NCI-H2227 (cell line): ENCODE results near the gene RAN.
"Not testable (repeated sequence)": the region's sequence is repeated elsewhere in the genome, so short reads cannot be mapped to it uniquely, and the experiment has no call there.

ENCODE experiments used
- DNase-seq: peaks from one replicate; lab custom pipeline; 2025; ENCODE audit not compliant: unreplicated experiment; lab: John Stamatoyannopoulos, UW

Gene RAN

GRCh38 chr12:130877333-130877732 lies 5.5 kb downstream of the RAN start:
- DNase-seq: no peak

- no peak for DNase-seq
Measured at GRCh38 chr12:130878193-130879185, 6.6 kb downstream of the RAN start.

- no peak for DNase-seq
Measured at GRCh38 chr12:130879212-130879686, 7.4 kb downstream of the RAN start.

- DNase-seq: no peak
Measured at GRCh38 chr12:130879781-130880389, 8.0 kb downstream of the RAN start.

GRCh38 chr12:130880411-130880885 lies 8.6 kb downstream of the RAN start:
- no peak for DNase-seq

DNA sequence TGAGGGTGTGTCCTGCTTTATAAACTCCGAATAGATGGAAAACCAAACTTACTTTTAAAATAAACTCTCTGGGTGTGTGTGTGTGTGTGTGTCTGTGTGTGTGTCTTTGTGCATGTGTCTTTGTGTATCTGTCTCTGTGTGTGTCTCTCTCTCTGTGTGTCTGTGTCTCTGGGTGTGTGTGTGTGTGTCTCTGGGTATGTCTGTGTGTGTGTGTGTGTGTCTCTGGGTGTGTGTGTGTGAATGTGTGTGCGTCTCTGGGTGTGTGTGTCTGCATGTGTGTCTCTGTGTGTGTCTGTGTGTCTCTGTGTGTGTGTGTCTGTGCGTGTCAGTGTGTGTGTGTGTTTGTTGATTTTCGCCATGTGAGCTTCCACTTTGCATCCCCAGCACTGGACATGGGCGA lies 9.2 kb downstream of the RAN start:
- DNase-seq: no peak

DNA sequence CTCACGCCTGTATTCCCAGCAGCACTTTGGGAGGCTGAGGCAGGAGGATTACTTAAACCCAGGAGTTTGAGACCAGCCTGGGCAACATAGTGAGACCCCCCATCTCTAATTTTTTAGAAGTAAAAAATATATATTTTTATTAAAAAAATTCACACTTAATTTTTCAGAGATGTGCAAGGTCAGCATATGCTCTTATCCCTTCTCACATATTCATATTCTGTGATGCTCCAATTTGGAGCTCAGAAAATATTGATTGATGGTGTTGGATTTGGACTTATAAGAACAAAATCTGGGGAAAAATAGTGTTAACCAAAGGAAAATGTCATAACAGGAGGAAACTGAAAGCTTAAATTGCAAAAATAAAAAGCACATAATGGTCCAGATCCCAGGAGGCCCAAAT lies 9.7 kb downstream of the RAN start:
- DNase-seq: no peak

DNA sequence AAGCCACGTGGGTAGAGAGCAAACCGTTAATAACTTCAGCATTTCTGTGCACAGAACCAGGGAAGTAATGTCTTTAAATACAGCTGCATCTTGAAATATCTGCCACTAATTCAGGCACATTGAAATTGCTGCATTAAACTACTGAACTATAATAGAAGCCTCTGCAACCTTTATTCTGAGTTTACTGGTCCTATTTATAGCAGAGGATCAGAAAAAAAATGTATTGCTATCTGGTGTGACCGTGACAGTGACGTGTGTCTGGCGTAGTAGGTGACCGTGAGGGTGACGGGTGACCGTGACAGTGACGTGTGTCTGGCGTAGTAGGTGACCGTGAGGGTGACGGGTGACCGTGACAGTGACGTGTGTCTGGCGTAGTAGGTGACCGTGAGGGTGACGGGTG lies 15.3 kb downstream of the RAN start:
- not testable (repeated sequence) for DNase-seq

DNA sequence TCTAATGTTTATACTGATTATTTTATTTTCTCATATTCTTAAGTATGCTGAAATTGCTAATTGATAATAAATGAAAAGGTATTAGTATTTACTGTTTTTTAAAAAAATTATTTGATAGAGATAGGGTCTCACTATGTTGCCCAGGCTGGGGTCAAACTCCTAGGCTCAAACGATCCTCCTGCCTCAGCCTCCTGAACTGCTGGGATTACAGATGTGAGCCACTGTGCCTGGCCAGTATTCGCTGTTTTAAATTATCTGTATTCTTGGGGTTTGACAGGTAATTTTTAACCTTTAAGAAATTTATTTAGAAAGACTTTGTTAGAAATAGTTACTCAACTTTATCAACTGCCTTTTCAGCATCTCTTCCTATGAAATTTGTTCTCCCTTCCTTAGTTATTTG lies 32.2 kb downstream of the RAN start:
- no peak for DNase-seq

DNA sequence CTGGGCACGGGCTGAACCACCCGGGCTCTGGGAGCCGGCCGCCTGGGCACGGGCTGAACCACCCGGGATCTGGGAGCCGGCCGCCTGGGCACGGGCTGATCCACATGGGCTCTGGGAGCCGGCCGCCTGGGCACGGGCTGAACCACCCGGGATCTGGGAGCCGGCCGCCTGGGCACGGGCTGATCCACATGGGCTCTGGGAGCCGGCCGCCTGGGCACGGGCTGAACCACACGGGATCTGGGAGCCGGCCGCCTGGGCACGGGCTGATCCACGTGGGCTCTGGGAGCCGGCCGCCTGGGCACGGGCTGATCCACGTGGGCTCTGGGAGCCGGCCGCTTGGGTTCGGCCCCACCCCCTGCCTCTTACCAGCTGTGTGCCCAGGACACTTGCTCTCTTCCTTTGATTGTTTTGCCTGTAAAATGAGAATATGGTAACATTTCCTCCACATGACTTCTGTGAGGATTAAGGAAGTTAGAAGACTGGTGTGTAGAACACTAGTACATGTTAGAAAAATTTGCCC lies 33.1 kb downstream of the RAN start:
- DNase-seq: not testable (repeated sequence)

- no peak for DNase-seq
Measured at GRCh38 chr12:130909111-130909510, 37.2 kb downstream of the RAN start.

DNA sequence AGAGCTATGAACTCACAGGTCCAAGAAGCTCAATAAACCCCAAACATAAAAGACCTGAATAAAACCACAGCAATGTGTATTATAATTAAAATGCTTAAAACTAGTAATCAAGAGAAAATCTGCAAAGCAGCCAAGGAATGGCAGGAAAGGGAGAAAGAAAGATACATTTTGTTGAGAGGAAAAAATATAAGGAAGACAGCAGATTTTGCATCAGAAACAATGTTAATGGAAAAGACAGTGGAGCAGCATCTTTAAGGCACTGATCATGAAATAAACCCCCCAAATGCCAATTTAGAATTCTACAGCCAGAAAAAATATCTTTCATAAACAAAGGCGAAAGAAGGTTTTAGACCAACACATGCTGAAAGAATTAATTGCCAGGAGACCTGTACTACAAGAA lies 39.3 kb downstream of the RAN start:
- no peak for DNase-seq

- no peak for DNase-seq
Measured at GRCh38 chr12:130911933-130912332, 40.1 kb downstream of the RAN start.

GRCh38 chr12:130916241-130916911 lies 44.5 kb downstream of the RAN start:
- peak; percentile 86 for DNase-seq

- no peak for DNase-seq
Measured at GRCh38 chr12:130917607-130918006, 45.7 kb downstream of the RAN start.

GRCh38 chr12:130919086-130919485 lies 47.2 kb downstream of the RAN start:
- DNase-seq: no peak

DNA sequence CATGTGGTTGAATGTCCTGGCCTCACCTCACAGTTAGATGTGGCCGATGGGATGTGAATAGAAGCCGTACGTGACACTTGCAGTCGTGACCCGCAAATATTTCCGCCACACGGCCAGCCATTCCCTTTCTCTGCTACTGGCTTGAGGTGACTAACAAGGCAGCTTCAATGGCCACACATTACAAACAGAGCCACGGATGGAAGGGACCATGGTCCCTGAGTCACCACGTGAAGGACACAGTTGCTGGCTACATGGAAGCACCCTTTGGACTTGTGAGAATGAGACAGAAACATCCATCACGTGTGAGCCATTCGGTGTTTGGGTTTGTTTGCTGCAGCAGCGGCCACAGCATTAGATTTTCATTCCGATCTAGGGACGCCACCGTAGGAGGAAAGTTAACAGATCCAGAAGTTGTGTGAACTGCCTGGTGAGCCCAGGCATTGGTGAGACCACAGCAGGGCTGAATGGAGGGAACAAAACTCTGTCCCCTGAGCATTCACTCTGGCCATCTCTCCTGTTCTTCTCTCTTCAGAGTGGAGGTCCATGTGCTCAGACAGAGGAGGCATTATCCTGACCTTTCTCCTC lies 48.3 kb downstream of the RAN start:
- DNase-seq: no peak

DNA sequence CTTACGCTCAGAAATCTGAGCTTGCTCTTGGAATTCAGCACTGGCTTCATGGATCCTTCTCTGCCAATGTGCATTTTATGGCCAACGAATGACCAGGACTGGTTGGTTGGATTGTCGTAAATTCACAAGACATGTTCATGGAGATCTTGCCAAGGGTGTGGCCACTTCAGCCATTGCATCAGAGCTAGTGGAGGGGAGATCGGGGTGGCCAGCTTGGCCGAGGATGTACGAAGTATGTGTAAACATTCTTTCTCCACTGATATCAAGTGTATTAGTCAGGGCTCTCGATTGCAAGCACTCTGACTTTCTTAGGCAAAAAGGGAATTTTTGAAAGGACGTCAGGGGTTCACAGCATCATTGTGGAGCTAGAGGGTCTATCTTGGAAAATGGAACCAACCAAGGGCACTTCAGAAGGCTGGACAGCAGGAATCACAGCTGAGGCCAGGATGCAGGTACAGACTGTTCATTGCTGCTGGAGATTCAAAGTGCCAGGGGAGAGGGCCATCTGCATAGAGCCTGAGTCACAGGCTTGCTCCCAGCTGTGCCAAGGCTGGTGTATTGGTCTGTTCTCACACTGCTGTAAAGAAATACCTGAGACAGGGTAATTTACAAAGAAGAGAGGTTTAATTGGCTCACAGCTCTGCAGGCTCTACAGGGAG lies 49.0 kb downstream of the RAN start:
- DNase-seq: no peak

- no peak for DNase-seq
Measured at GRCh38 chr12:130922511-130922953, 50.7 kb downstream of the RAN start.

DNA sequence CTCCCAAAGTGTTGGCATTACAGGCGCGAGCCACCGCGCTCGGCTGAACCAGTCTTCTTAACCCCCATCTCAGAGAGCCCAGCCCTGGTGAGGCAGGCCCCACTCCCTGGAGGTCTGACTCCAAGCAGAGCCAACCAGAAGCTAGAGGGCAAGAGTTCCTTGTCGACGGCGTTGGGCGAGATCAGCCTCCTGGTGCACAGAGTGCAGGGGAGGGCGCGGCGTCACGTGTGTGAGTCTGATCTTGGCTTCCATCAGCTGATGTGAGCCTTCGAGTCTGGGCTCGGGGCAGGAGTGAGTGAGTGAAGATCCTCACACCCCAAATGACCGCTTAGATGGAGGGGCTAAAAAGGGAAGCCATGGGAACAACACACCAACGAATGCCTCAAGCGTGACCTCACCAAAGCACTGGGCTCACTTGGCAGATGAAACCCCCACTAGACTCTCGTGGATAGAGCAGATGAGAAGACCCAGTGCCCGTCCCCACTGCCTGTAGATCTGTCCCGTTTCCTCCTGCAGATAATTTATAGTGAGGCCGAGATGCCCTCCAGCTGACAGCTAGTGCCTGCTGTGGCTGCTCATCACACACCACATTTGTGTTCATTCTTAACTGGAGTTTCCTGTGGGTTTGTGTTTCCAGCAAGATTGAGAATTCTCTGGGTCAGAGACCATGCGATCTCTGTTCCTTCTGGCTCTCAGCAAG lies 53.2 kb downstream of the RAN start:
- DNase-seq: no peak
